CD4-positive, alpha-beta T cell (primary cell): ENCODE measurements around the gene LRR1. TPM values are rescaled to one million over a fixed set of nuclear protein-coding genes. Genes with fewer than 3 reads are reported as not detected.

Experiments used
- ATAC-seq: fragments of 200-7000 bp; cut with Tn5 transposase; one replicate; pipeline ENCODE4 v1.10.0; 2022; ENCODE audit warnings: mild to moderate bottlenecking; ENCODE audit not compliant: poor library complexity
- CTCF ChIA-PET: fragments of 350-600 bp; sonication (Branson Sonifier 250); formaldehyde crosslinking; loops from one replicate; lab custom pipeline; 2021; ENCODE audit warnings: antibody characterized with exemption, inconsistent platforms; lab: Charles Lee
- POLR2A ChIA-PET: fragments of 350-600 bp; sonication (Branson Sonifier 250); formaldehyde crosslinking; loops from one replicate; lab custom pipeline; 2021; ENCODE audit warnings: antibody characterized with exemption, inconsistent platforms; lab: Charles Lee
- DNase-seq, 14 experiments: peaks; one replicate each; pipeline ENCODE4 v3.0.0-alpha.2; 2013 to 2020; ENCODE audit warnings: mixed read lengths in 2 of 14
- H3K27ac ChIP-seq, 2 donors: one replicate each; pipeline versions ENCODE4 v1.5.1 to v1.7.0; 2013; ENCODE audit warnings: low read length in 2 of 2, low read depth in 1 of 2, mild to moderate bottlenecking in 1 of 2
- H3K27me3 ChIP-seq, 2 experiments: 1 replicate in 1 of 2; 2 replicates in 1 of 2; pipeline versions ENCODE4 v1.6.1 to v1.7.0; 2013; ENCODE audit warnings: low read length in 2 of 2, control low read depth in 1 of 2, mild to moderate bottlenecking in 1 of 2, moderate library complexity in 1 of 2; ENCODE audit not compliant: insufficient read depth in 2 of 2, control insufficient read depth in 1 of 2
- H3K36me3 ChIP-seq: one replicate; pipeline ENCODE4 v1.6.1; 2013; ENCODE audit warnings: low read length, control low read depth; ENCODE audit not compliant: insufficient read depth
- H3K4me1 ChIP-seq: one replicate; pipeline ENCODE4 v1.6.1; 2013; ENCODE audit warnings: low read length, control low read depth; ENCODE audit not compliant: insufficient read depth
- H3K4me3 ChIP-seq: one replicate; pipeline ENCODE4 v1.5.1; 2013; ENCODE audit warnings: mild to moderate bottlenecking, low read length, moderate library complexity
- H3K9me3 ChIP-seq, 2 experiments: 1 replicate in 1 of 2; 2 replicates in 1 of 2; pipeline versions ENCODE4 v1.6.1 to v1.7.0; 2013; ENCODE audit warnings: low read length in 2 of 2, mild to moderate bottlenecking in 2 of 2, control low read depth in 1 of 2, moderate library complexity in 1 of 2; ENCODE audit not compliant: control insufficient read depth in 1 of 2, insufficient read depth in 1 of 2
- H3K27ac Mint-ChIP-seq: one replicate; pipeline ENCODE4 v1.8.0; 2020; ENCODE audit warnings: mixed read lengths
- H3K27me3 Mint-ChIP-seq: one replicate; pipeline ENCODE4 v1.8.0; 2021; ENCODE audit warnings: mixed read lengths
- H3K36me3 Mint-ChIP-seq: one replicate; pipeline ENCODE4 v1.8.0; 2021; ENCODE audit warnings: low read depth, mixed read lengths
- H3K4me1 Mint-ChIP-seq: one replicate; pipeline ENCODE4 v1.8.0; 2021; ENCODE audit warnings: low read depth, mixed read lengths
- H3K4me3 Mint-ChIP-seq: one replicate; pipeline ENCODE4 v1.8.0; 2020; ENCODE audit warnings: mild to moderate bottlenecking, mixed read lengths
- H3K9me3 Mint-ChIP-seq: one replicate; pipeline ENCODE4 v1.8.0; 2020; ENCODE audit warnings: mixed read lengths
- CTCF ChIP-seq: fragments of 200-600 bp; IDR thresholded peaks from one replicate; pipeline ENCODE4 v1.8.0; 2022; ENCODE audit warnings: antibody characterized with exemption, mild to moderate bottlenecking
- intact Hi-C, 2 experiments: fragments of 100-400 bp; cut with DNase I in 1 of 2; cut with micrococcal nuclease in 1 of 2; formaldehyde crosslinking; loops; one replicate each; pipeline versions ENCODE4 v1.15.1 to v1.9.0; 2023 to 2025; cut with DNase I, micrococcal nuclease
- total RNA-seq, 174 experiments: library from RNA in 2 of 174; stranded (reverse) in 2 of 174; gene quantifications; one replicate each; pipeline ENCODE4 v1.2.3 and lab custom pipeline; 2021 to 2026

LRR1 gene
- total RNA-seq, 2 experiments from 2014 or later = 3.2 to 5.8 TPM

GRCh38 chr14:49622022-49622607, 23.4 kb downstream of the LRR1 start:
- ATAC-seq (no peak), DNase-seq (no peak)
- no peak for TF ChIP-seq CTCF
- peak overlapping the region; percentile 95 for H3K4me3 ChIP-seq
- H3K9me3 ChIP-seq = no peaks in the 10 kb centered on the region
- H3K36me3 Mint-ChIP-seq = peaks cover 54% of the 10 kb centered on the region
- H3K27me3 Mint-ChIP-seq = no peaks in the 10 kb centered on the region
- H3K4me1 Mint-ChIP-seq = peaks cover 79% of the 10 kb centered on the region
- H3K9me3 Mint-ChIP-seq = no peaks in the 10 kb centered on the region
- ChIA-PET CTCF (interaction anchor here (3.4 to 7.4 kb wide), 2 partner anchors 11 to 35 kb away, joined by 40 to 168 read pairs; partner anchors contain the start of genes DNAAF2 and RPS29), POLR2A (interaction anchor here (2.7 to 6.2 kb wide), 5 partner anchors 12 to 240 kb away, joined by 45 to 350 read pairs (median 140); partner anchors contain the start of genes DNAAF2, KLHDC2, LRR1 and RPS29)
- peak overlapping the region; percentile 100 for H3K27ac Mint-ChIP-seq
- H3K27ac ChIP-seq = peak overlapping the region; percentile 5 to 98
- H3K4me3 Mint-ChIP-seq = peak overlapping the region; percentile 99
- intact Hi-C loops = loop anchor here in 1 of 2 experiments (5.0 kb wide), 2 partner anchors 495 to 690 kb away; partner anchors contain the start of genes DMAC2L, L2HGDH and VCPKMT
- H3K4me1 ChIP-seq = peaks cover 36% of the 10 kb centered on the region
- peaks cover 20% of the 10 kb centered on the region for H3K36me3 ChIP-seq
- no peaks in the 10 kb centered on the region for H3K27me3 ChIP-seq

DNA sequence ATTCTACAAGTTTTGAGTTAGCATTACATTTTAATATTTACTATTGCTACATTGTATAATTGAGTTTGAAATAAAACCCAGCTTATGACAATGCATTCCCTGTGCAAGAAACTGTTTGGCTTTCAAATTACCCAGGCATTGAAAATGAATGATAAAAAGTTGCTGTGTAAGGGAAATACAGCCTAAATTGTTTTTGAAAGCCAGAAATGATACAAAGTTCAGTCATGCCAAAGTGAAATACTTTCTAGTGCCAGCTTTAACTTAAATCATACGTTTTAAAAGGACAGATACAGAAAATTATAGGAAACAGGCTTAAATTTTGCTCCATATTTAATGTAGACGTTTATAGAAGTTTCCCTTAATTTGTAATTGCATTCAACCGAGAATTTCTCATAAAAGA, 24.6 kb downstream of the LRR1 start:
- Histone ChIP-seq H3K27me3 (no peaks in the 10 kb centered on the region), H3K36me3 (peaks cover 11% of the 10 kb centered on the region), H3K9me3 (no peaks in the 10 kb centered on the region), H3K4me1 (peaks cover 29% of the 10 kb centered on the region), H3K27ac (peak overlapping the region; percentile 29 to 39), H3K4me3 (no peak overlapping the region)
- DNase-seq = no peak
- Mint-ChIP-seq H3K27ac (peak overlapping the region; percentile 100), H3K4me3 (peak overlapping the region; percentile 99), H3K4me1 (peaks cover 73% of the 10 kb centered on the region), H3K36me3 (peaks cover 46% of the 10 kb centered on the region), H3K27me3 (no peaks in the 10 kb centered on the region), H3K9me3 (no peaks in the 10 kb centered on the region)
- no peak for TF ChIP-seq CTCF
- ChIA-PET POLR2A (interaction anchor here (2.5 to 6.2 kb wide), 4 partner anchors 11 to 146 kb away, joined by 12 to 350 read pairs (median 52); partner anchors contain the start of genes DNAAF2, KLHDC2, LRR1 and RPS29), CTCF (interaction anchor here (1.4 to 7.4 kb wide), 2 partner anchors 10 to 145 kb away, joined by 9 to 168 read pairs; partner anchors contain the start of genes DNAAF2 and KLHDC2)
- ATAC-seq = no peak
- intact Hi-C loops = loop anchor here in 1 of 2 experiments (5.0 kb wide), 2 partner anchors 494 to 689 kb away; partner anchors contain the start of genes DMAC2L, L2HGDH and VCPKMT

DNA sequence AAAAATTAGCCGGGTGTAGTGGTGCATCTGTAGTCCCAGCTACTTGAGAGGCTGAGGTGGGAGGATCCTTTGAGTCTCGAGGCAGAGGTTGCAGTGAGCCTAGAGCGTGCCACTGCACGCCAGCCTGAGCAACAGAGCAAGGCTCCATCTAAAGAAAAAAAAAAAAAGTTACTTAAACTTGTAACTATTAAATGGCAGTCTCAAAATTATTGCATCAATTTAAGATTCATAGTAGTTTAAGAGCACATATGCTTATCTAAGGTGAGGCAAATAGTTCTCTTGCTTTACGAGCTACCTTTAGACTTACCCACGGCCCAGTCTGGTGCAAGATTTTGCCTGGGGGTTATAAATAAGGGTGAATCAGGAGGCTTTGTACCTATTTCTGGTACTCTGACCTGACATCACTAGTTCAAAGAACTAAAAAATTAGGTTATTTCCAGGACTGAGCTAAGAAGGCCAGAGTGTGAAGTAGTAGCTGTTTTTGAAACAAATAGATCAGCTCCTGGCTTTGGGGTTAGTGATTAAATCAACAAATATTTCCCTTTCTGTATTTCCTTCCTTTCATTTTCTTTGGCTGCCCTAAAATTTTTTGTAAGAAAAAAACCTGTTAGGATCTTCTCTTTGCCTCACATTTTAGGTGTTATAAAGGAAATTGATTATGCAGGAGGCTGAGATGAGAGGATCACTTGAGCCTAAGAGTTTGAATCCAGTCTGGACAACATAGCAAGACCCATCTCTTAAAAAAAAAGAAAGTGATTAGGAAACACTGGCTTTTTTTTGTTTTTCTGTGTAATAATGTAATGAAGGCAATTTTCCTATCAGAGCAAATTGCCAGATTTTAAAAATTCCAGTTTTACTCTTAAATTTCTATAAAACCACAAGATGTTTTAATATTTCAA, 25.4 kb downstream of the LRR1 start:
- CTCF ChIA-PET = interaction anchor here (0.8 to 7.4 kb wide), 5 partner anchors 9 to 908 kb away, joined by 3 to 168 read pairs (median 5); partner anchors contain the start of genes DNAAF2, KLHDC2 and MAP4K5
- intact Hi-C loops = loop anchor here in 1 of 2 experiments (5.0 kb wide), 2 partner anchors 493 to 688 kb away; partner anchors contain the start of genes DMAC2L, L2HGDH and VCPKMT
- Histone ChIP-seq H3K27ac (peak overlapping the region; percentile 29 to 39), H3K36me3 (peaks cover 6% of the 10 kb centered on the region), H3K4me1 (peaks cover 24% of the 10 kb centered on the region), H3K27me3 (no peaks in the 10 kb centered on the region), H3K4me3 (no peak overlapping the region), H3K9me3 (no peaks in the 10 kb centered on the region)
- TF ChIP-seq CTCF = no peak
- no peaks in the 10 kb centered on the region for H3K27me3 Mint-ChIP-seq
- ATAC-seq (no peak), DNase-seq (peak in 4 of 14 experiments; percentile 22 to 76 (median 58))
- POLR2A ChIA-PET = interaction anchor here (0.7 to 6.2 kb wide), 7 partner anchors 10 to 193 kb away, joined by 3 to 350 read pairs (median 6); partner anchors contain the start of genes DNAAF2, KLHDC2, LRR1 and RPS29
- H3K27ac Mint-ChIP-seq = peak overlapping the region; percentile 100
- no peaks in the 10 kb centered on the region for H3K9me3 Mint-ChIP-seq
- peaks cover 38% of the 10 kb centered on the region for H3K36me3 Mint-ChIP-seq
- H3K4me3 Mint-ChIP-seq = peak overlapping the region; percentile 99
- H3K4me1 Mint-ChIP-seq = peaks cover 65% of the 10 kb centered on the region
